ENCODE results near the gene CRYAA. TPM values are rescaled to one million over a fixed set of nuclear protein-coding genes. Genes with fewer than 3 reads are reported as not detected.

CRYAA gene
- total and polyA plus RNA-seq, 2 of the 8 experiments (the other 6 are each of a cell fraction or from before 2014, with no cell fraction given), result not detected

GRCh38 chr21:43198376-43198775, 29.6 kb downstream of the CRYAA start (continued):
- no peak for TF ChIP-seq CTCF (IDR thresholded peaks at IDR 0.05; ENCODE audit: control extremely low read depth in 1 of 3, insufficient read depth in 1 of 3, low read depth in 1 of 3, low read length in 3 of 3)
- no peak for TF ChIP-seq POU5F1 (IDR thresholded peaks at IDR 0.05; ENCODE audit: low read depth, low read length)
